Osteocyte (in vitro differentiated cells): Measurements from ENCODE around the gene TOP1. TPM values are rescaled to one million over a fixed set of nuclear protein-coding genes. Genes with fewer than 3 reads are reported as not detected.
A peak's percentile ranks its signal among the peaks of the same experiment; 100 is the strongest.
"Not testable (repeated sequence)": the region's sequence is repeated elsewhere in the genome, so short reads cannot be mapped to it uniquely, and the experiment has no call there.

ENCODE experiments used
- DNase-seq: peaks from one replicate; pipeline ENCODE4 v3.0.0; 2021; ENCODE audit warnings: mixed read lengths; ENCODE audit not compliant: unreplicated experiment; ENCODE audit errors: extremely low spot score
- H3K27ac Mint-ChIP-seq: one replicate; pipeline ENCODE4 v1.8.0; 2021; ENCODE audit warnings: mild to moderate bottlenecking, mixed read lengths; ENCODE audit not compliant: unreplicated experiment
- H3K27me3 Mint-ChIP-seq: one replicate; pipeline ENCODE4 v1.8.0; 2021; ENCODE audit warnings: mixed read lengths; ENCODE audit not compliant: unreplicated experiment
- H3K36me3 Mint-ChIP-seq: one replicate; pipeline ENCODE4 v1.8.0; 2021; ENCODE audit warnings: mixed read lengths; ENCODE audit not compliant: unreplicated experiment
- H3K4me1 Mint-ChIP-seq: one replicate; pipeline ENCODE4 v1.8.0; 2021; ENCODE audit warnings: mixed read lengths; ENCODE audit not compliant: unreplicated experiment
- H3K4me3 Mint-ChIP-seq: one replicate; pipeline ENCODE4 v1.8.0; 2021; ENCODE audit warnings: mild to moderate bottlenecking, moderate library complexity, mixed read lengths; ENCODE audit not compliant: unreplicated experiment
- H3K9me3 Mint-ChIP-seq: one replicate; pipeline ENCODE4 v1.8.0; 2021; ENCODE audit warnings: mixed read lengths; ENCODE audit not compliant: unreplicated experiment
- CTCF ChIP-seq: fragments of 200-600 bp; sonication (generic); IDR thresholded peaks from 2 replicates; pipeline ENCODE4 v1.5.0; 2021; ENCODE audit warnings: antibody characterized with exemption, mild to moderate bottlenecking, moderate library complexity
- total RNA-seq: library from RNA; stranded (reverse); gene quantifications from 2 replicates; pipeline ENCODE4 v1.2.1, GENCODE V29; 2021

Gene TOP1
- total RNA-seq, 1 donor from 2014 or later = 51.1 TPM

- peaks cover 36% of the 10 kb centered on the region for H3K4me1 Mint-ChIP-seq
- no peak for TF ChIP-seq CTCF
- no peak for DNase-seq
- H3K27me3 Mint-ChIP-seq = no peaks in the 10 kb centered on the region
- H3K36me3 Mint-ChIP-seq = no peaks in the 10 kb centered on the region
- H3K27ac Mint-ChIP-seq = no peak overlapping the region
- no peaks in the 10 kb centered on the region for H3K9me3 Mint-ChIP-seq
- no peak overlapping the region for H3K4me3 Mint-ChIP-seq
Observed at GRCh38 chr20:40999841-41000240, 28.8 kb upstream of the TOP1 start.

GRCh38 chr20:41000628-41001027 lies 28.0 kb upstream of the TOP1 start:
- no peak for TF ChIP-seq CTCF
- no peak for DNase-seq
- Mint-ChIP-seq H3K27ac (no peak overlapping the region), H3K4me1 (peaks cover 44% of the 10 kb centered on the region), H3K9me3 (no peaks in the 10 kb centered on the region), H3K36me3 (no peaks in the 10 kb centered on the region), H3K27me3 (no peaks in the 10 kb centered on the region), H3K4me3 (no peak overlapping the region)

GRCh38 chr20:41001497-41001896 lies 27.1 kb upstream of the TOP1 start:
- H3K27me3 Mint-ChIP-seq = no peaks in the 10 kb centered on the region
- H3K27ac Mint-ChIP-seq = no peak overlapping the region
- H3K4me3 Mint-ChIP-seq = no peak overlapping the region
- H3K36me3 Mint-ChIP-seq = no peaks in the 10 kb centered on the region
- H3K4me1 Mint-ChIP-seq = peaks cover 46% of the 10 kb centered on the region
- DNase-seq = no peak
- H3K9me3 Mint-ChIP-seq = no peaks in the 10 kb centered on the region
- no peak for TF ChIP-seq CTCF

GRCh38 chr20:41002842-41003142 lies 25.8 kb upstream of the TOP1 start:
- Mint-ChIP-seq H3K4me3 (peak overlapping the region; percentile 47), H3K4me1 (peaks cover 41% of the 10 kb centered on the region), H3K27ac (peak overlapping the region; percentile 95), H3K27me3 (no peaks in the 10 kb centered on the region), H3K36me3 (no peaks in the 10 kb centered on the region), H3K9me3 (no peaks in the 10 kb centered on the region)
- no peak for TF ChIP-seq CTCF
- DNase-seq = no peak

GRCh38 chr20:41003143-41003935 lies 25.3 kb upstream of the TOP1 start:
- TF ChIP-seq CTCF = no peak
- Mint-ChIP-seq H3K36me3 (no peaks in the 10 kb centered on the region), H3K9me3 (no peaks in the 10 kb centered on the region), H3K4me1 (peaks cover 46% of the 10 kb centered on the region), H3K27me3 (no peaks in the 10 kb centered on the region), H3K4me3 (peak overlapping the region; percentile 47), H3K27ac (peak overlapping the region; percentile 95)
- no peak for DNase-seq

GRCh38 chr20:41003936-41004294 lies 24.7 kb upstream of the TOP1 start:
- H3K36me3 Mint-ChIP-seq, H3K9me3 Mint-ChIP-seq, DNase-seq, H3K27me3 Mint-ChIP-seq, H3K4me3 Mint-ChIP-seq: not testable (repeated sequence)
- peaks cover 49% of the 10 kb centered on the region for H3K4me1 Mint-ChIP-seq
- H3K27ac Mint-ChIP-seq = peak overlapping the region; percentile 95
